ENCODE results near the gene ZCCHC2. TPM values are rescaled to one million over a fixed set of nuclear protein-coding genes. Genes with fewer than 3 reads are reported as not detected.

The ZCCHC2 gene
- total and polyA plus RNA-seq, 2 of the 13 experiments (the other 11 are each of a cell fraction or from before 2014, with no cell fraction given), result 62.5 to 76.1 TPM

DNA sequence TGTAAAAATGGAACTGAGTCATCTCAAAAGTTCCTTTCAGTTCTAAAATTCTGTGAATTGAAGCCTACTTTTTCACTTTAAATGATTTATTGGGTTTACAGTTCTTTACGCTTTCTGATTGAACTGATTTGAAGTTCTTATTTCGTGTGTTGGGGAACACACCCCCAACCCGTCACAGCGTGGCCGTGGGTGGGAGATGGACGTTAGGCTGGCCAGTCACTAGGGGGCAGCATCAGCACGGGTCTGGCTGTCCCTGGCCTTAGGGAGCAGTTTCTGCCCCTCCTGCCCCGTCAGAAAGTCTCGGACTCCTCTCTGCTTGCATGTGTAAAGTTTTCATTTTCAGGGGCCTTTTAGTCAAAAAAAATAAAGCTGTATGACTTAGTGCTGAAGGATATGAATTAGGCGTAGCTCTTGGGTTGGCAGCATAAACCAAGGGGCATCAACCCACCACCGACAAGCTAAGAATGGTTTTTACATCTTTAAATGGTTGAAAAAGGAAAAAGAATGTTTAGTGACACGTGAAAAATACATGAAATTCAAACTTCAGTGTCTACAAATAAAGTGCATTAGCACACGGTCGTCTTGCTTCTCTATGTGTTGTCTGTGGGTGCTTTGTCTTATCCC lies 63.4 kb downstream of the ZCCHC2 start:
- no peak overlapping the region for H2AFZ ChIP-seq (ENCODE audit: low read length)
- peaks cover 5 to 21% of the 10 kb centered on the region in 2 experiments for H3K36me3 ChIP-seq (replicated peaks in 1 of 2; ENCODE audit: control insufficient read depth in 1 of 2, insufficient read depth in 2 of 2, low read length in 2 of 2)
- H3K9me3 ChIP-seq (ENCODE audit: low read length), result no peaks in the 10 kb centered on the region
- H3K4me2 ChIP-seq (ENCODE audit: low read depth, low read length), result no peak overlapping the region
- ChIA-PET POLR2A (no interaction called here), CTCF (ENCODE audit: low intra/inter-chr PET ratio, low total read pairs) (interaction anchor here (0.9 kb wide), 1 partner anchor 397 kb away, joined by 4 read pairs; no protein-coding TSS in a partner anchor)
- 53% methylated on average over 14 of the region's 14 CpGs for WGBS (ENCODE audit: low lambda C conversion rate)
- no peak overlapping the region for H3K9ac ChIP-seq (ENCODE audit: insufficient read depth, low read depth, low read length)
- in situ Hi-C loops (cut with HindIII; ENCODE audit: extremely low pct_ligation_motif_present, low pct_unique_long_range_greater_than_20kb) (no loop called here), intact Hi-C loops (cut with micrococcal nuclease; ENCODE audit: unreplicated experiment) (loop anchor here (1.0 to 10.0 kb wide), 3 partner anchors 126 to 401 kb away; partner anchors contain the start of genes PIGN and RELCH)
- no peaks in the 10 kb centered on the region for H3K79me2 ChIP-seq (ENCODE audit: insufficient read depth, low read length)
- no peaks in the 10 kb centered on the region for H3K27me3 ChIP-seq (ENCODE audit: control insufficient read depth in 1 of 2, insufficient read depth in 2 of 2, low read length in 2 of 2)
- H3K27ac ChIP-seq (ENCODE audit: extremely low read length, insufficient read depth, low read length), result no peak overlapping the region
- ATAC-seq (peak; percentile 53), DNase-seq (ENCODE audit: low spot score) (peak; percentile 29), FAIRE-seq (peak; percentile 36)
- no peak overlapping the region for H3K4me3 ChIP-seq (replicated peaks in 1 of 3; ENCODE audit: insufficient read depth in 1 of 3, low read depth in 2 of 3, low read length in 3 of 3)
- no peaks in the 10 kb centered on the region; the same call in 1 of the 2 replicates for H4K20me1 ChIP-seq (ENCODE audit: insufficient read depth, low read length)
- no TSS peak for BruUV-seq (replicated peaks)
- H3K4me1 ChIP-seq (ENCODE audit: insufficient read depth, low read length), result 0 out of 2 replicates have a peak, but pooled peaks cover 12% of the 10 kb centered on the region
- TF ChIP-seq, protein P1, sequence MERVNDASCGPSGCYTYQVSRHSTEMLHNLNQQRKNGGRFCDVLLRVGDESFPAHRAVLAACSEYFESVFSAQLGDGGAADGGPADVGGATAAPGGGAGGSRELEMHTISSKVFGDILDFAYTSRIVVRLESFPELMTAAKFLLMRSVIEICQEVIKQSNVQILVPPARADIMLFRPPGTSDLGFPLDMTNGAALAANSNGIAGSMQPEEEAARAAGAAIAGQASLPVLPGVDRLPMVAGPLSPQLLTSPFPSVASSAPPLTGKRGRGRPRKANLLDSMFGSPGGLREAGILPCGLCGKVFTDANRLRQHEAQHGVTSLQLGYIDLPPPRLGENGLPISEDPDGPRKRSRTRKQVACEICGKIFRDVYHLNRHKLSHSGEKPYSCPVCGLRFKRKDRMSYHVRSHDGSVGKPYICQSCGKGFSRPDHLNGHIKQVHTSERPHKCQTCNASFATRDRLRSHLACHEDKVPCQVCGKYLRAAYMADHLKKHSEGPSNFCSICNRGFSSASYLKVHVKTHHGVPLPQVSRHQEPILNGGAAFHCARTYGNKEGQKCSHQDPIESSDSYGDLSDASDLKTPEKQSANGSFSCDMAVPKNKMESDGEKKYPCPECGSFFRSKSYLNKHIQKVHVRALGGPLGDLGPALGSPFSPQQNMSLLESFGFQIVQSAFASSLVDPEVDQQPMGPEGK (CRISPR knock-in tag; IDR thresholded peaks at IDR 0.05), result 0 out of 2 replicates have a peak, but pooled peaks have one; percentile 20
- TF ChIP-seq, protein P2, sequence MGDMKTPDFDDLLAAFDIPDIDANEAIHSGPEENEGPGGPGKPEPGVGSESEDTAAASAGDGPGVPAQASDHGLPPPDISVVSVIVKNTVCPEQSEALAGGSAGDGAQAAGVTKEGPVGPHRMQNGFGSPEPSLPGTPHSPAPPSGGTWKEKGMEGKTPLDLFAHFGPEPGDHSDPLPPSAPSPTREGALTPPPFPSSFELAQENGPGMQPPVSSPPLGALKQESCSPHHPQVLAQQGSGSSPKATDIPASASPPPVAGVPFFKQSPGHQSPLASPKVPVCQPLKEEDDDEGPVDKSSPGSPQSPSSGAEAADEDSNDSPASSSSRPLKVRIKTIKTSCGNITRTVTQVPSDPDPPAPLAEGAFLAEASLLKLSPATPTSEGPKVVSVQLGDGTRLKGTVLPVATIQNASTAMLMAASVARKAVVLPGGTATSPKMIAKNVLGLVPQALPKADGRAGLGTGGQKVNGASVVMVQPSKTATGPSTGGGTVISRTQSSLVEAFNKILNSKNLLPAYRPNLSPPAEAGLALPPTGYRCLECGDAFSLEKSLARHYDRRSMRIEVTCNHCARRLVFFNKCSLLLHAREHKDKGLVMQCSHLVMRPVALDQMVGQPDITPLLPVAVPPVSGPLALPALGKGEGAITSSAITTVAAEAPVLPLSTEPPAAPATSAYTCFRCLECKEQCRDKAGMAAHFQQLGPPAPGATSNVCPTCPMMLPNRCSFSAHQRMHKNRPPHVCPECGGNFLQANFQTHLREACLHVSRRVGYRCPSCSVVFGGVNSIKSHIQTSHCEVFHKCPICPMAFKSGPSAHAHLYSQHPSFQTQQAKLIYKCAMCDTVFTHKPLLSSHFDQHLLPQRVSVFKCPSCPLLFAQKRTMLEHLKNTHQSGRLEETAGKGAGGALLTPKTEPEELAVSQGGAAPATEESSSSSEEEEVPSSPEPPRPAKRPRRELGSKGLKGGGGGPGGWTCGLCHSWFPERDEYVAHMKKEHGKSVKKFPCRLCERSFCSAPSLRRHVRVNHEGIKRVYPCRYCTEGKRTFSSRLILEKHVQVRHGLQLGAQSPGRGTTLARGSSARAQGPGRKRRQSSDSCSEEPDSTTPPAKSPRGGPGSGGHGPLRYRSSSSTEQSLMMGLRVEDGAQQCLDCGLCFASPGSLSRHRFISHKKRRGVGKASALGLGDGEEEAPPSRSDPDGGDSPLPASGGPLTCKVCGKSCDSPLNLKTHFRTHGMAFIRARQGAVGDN (CRISPR knock-in tag; IDR thresholded peaks at IDR 0.05), result 0 out of 2 replicates have a peak, but pooled peaks have one; percentile 33
- TF ChIP-seq STAG1 (CRISPR knock-in tag; IDR thresholded peaks at IDR 0.05) (peak; percentile 91), ZBTB38 (CRISPR knock-in tag; IDR thresholded peaks at IDR 0.05) (peak; percentile 51; the same call in 1 of the 2 replicates), ERF (CRISPR knock-in tag; IDR thresholded peaks at IDR 0.05) (0 out of 2 replicates have a peak, but pooled peaks have one; percentile 24), HNRNPH1 (optimal IDR thresholded peaks at IDR 0.05; ENCODE audit: low read depth, low read length) (no peak)
- TF ChIP-seq, protein P3, sequence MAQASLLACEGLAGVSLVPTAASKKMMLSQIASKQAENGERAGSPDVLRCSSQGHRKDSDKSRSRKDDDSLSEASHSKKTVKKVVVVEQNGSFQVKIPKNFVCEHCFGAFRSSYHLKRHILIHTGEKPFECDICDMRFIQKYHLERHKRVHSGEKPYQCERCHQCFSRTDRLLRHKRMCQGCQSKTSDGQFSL (CRISPR knock-in tag; IDR thresholded peaks at IDR 0.05), result peak; percentile 36; the same call in 1 of the 2 replicates
- TF ChIP-seq, protein P4, sequence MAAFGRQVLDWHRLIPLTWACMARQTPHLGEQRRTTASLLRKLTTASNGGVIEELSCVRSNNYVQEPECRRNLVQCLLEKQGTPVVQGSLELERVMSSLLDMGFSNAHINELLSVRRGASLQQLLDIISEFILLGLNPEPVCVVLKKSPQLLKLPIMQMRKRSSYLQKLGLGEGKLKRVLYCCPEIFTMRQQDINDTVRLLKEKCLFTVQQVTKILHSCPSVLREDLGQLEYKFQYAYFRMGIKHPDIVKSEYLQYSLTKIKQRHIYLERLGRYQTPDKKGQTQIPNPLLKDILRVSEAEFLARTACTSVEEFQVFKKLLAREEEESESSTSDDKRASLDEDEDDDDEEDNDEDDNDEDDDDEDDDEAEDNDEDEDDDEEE (CRISPR knock-in tag; IDR thresholded peaks at IDR 0.05), result no peak
- TF ChIP-seq, protein P5, sequence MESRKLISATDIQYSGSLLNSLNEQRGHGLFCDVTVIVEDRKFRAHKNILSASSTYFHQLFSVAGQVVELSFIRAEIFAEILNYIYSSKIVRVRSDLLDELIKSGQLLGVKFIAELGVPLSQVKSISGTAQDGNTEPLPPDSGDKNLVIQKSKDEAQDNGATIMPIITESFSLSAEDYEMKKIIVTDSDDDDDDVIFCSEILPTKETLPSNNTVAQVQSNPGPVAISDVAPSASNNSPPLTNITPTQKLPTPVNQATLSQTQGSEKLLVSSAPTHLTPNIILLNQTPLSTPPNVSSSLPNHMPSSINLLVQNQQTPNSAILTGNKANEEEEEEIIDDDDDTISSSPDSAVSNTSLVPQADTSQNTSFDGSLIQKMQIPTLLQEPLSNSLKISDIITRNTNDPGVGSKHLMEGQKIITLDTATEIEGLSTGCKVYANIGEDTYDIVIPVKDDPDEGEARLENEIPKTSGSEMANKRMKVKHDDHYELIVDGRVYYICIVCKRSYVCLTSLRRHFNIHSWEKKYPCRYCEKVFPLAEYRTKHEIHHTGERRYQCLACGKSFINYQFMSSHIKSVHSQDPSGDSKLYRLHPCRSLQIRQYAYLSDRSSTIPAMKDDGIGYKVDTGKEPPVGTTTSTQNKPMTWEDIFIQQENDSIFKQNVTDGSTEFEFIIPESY (CRISPR knock-in tag; IDR thresholded peaks at IDR 0.05), result peak; percentile 95
- TF ChIP-seq, protein P6, sequence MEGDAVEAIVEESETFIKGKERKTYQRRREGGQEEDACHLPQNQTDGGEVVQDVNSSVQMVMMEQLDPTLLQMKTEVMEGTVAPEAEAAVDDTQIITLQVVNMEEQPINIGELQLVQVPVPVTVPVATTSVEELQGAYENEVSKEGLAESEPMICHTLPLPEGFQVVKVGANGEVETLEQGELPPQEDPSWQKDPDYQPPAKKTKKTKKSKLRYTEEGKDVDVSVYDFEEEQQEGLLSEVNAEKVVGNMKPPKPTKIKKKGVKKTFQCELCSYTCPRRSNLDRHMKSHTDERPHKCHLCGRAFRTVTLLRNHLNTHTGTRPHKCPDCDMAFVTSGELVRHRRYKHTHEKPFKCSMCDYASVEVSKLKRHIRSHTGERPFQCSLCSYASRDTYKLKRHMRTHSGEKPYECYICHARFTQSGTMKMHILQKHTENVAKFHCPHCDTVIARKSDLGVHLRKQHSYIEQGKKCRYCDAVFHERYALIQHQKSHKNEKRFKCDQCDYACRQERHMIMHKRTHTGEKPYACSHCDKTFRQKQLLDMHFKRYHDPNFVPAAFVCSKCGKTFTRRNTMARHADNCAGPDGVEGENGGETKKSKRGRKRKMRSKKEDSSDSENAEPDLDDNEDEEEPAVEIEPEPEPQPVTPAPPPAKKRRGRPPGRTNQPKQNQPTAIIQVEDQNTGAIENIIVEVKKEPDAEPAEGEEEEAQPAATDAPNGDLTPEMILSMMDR (CRISPR knock-in tag; IDR thresholded peaks at IDR 0.05), result peak; percentile 91
